K562 (cell line): ENCODE results near the gene IQCN. TPM values are rescaled to one million over a fixed set of nuclear protein-coding genes. Genes with fewer than 3 reads are reported as not detected.

Experiments used
- ADNP ChIP-seq: fragments of 200-800 bp; sonication (Bioruptor generic); IDR thresholded peaks from 2 replicates; pipeline ENCODE4 v1.6.1; 2016; ENCODE audit warnings: missing genetic modification characterization, missing compliant biosample characterization
- CAMTA2 ChIP-seq: fragments of 250-450 bp; sonication (Bioruptor Pico); conservative IDR thresholded peaks from 2 replicates; pipeline ENCODE4 v1.5.1; 2022
- E2F4 ChIP-seq: sonication (generic); formaldehyde crosslinking; IDR thresholded peaks from 2 replicates; pipeline ENCODE4 v1.8.0; 2022; ENCODE audit warnings: mild to moderate bottlenecking, low read depth, missing genetic modification reagents
- ESRRA ChIP-seq: fragments of 450-650 bp; IDR thresholded peaks from 2 replicates; pipeline ENCODE4 v1.6.1; 2014; ENCODE audit warnings: low read depth, mild to moderate bottlenecking, moderate library complexity, borderline replicate concordance
- FOXK1 ChIP-seq: sonication (generic); formaldehyde crosslinking; IDR thresholded peaks from 2 replicates; pipeline ENCODE4 v1.8.0; 2022; ENCODE audit warnings: missing genetic modification reagents, mild to moderate bottlenecking, borderline replicate concordance
- HEY1 ChIP-seq: fragments of 250-450 bp; sonication (Bioruptor Pico); IDR thresholded peaks from 2 replicates; pipeline ENCODE4 v1.5.0; 2020; ENCODE audit warnings: mild to moderate bottlenecking, moderate library complexity, borderline replicate concordance
- HOXB6 ChIP-seq: fragments of 250-450 bp; sonication (Bioruptor Pico); IDR thresholded peaks from 2 replicates; pipeline ENCODE4 v1.5.1; 2022; ENCODE audit warnings: mild to moderate bottlenecking, borderline replicate concordance
- KLF1 ChIP-seq: fragments of 450-650 bp; IDR thresholded peaks from 2 replicates; pipeline ENCODE4 v1.6.1; 2016; ENCODE audit warnings: missing genetic modification characterization, missing compliant biosample characterization
- USF2 ChIP-seq: sonication (generic); formaldehyde crosslinking; IDR thresholded peaks from 2 replicates; pipeline ENCODE4 v1.5.0; 2020; ENCODE audit warnings: missing genetic modification reagents
- ZNF174 ChIP-seq: fragments of 250-450 bp; sonication (Bioruptor Pico); IDR thresholded peaks from 2 replicates; pipeline ENCODE4 v1.4.0; 2020; ENCODE audit warnings: mild to moderate bottlenecking
- ZNF217 ChIP-seq: sonication (generic); formaldehyde crosslinking; IDR thresholded peaks from 2 replicates; pipeline ENCODE4 v1.8.0; 2022; ENCODE audit warnings: mild to moderate bottlenecking, missing genetic modification reagents
- ZNF41 ChIP-seq: fragments of 250-450 bp; sonication (Bioruptor Pico); conservative IDR thresholded peaks from 2 replicates; pipeline ENCODE4 v1.4.0; 2020; ENCODE audit warnings: mild to moderate bottlenecking
- ZNF586 ChIP-seq: fragments of 450-650 bp; formaldehyde crosslinking; conservative IDR thresholded peaks from 2 replicates; pipeline ENCODE4 v1.4.0; 2020; ENCODE audit warnings: mild to moderate bottlenecking, moderate library complexity
- polyA plus RNA-seq, 8 experiments: library from polyadenylated mRNA; depleted of rRNA in 4 of 8; stranded (reverse) in 5 of 8; unstranded in 3 of 8; fragments of >200 nt; fragmentation: Nextera tagmentation in 2 of 8; fragmentation: Illumina TruSeq in 1 of 8; extraction: Ambion mirVana in 2 of 8; extraction: Trizol in 1 of 8; gene quantifications; 2 replicates each; pipeline versions ENCODE4 v1.2.1 to v1.2.3, GENCODE V29; 2011 to 2014; ENCODE audit warnings: inconsistent platforms in 1 of 8, missing spikeins in 1 of 8
- total RNA-seq, 7 experiments: library from RNA; depleted of rRNA in 6 of 7; stranded (reverse); fragments of >200 nt in 6 of 7; fragmentation: Illumina TruSeq in 2 of 7; extraction: Trizol in 2 of 7; gene quantifications; 2 replicates each; pipeline versions ENCODE4 v1.2.1 to v1.2.3, GENCODE V29; 2011 to 2021; ENCODE audit warnings: low replicate concordance in 1 of 7
- TF ChIP-seq, protein P1 (sequence below): fragments of 450-650 bp; formaldehyde crosslinking; IDR thresholded peaks from 2 replicates; pipeline ENCODE4 v1.4.0; 2022; ENCODE audit warnings: missing genetic modification characterization
- TF ChIP-seq, protein P2 (sequence below): fragments of 450-650 bp; formaldehyde crosslinking; conservative IDR thresholded peaks from 2 replicates; pipeline ENCODE4 v1.4.0; 2022; ENCODE audit warnings: mild to moderate bottlenecking, missing genetic modification characterization
- TF ChIP-seq, protein P3 (sequence below): sonication (generic); formaldehyde crosslinking; IDR thresholded peaks from 2 replicates; pipeline ENCODE4 v1.8.0; 2023; ENCODE audit warnings: mild to moderate bottlenecking, missing genetic modification reagents
- TF ChIP-seq, protein P4 (sequence below): fragments of 450-650 bp; formaldehyde crosslinking; IDR thresholded peaks from 2 replicates; pipeline ENCODE4 v1.4.0; 2020; ENCODE audit warnings: mild to moderate bottlenecking, moderate library complexity
- TF ChIP-seq, protein P5 (sequence below): fragments of 200-400 bp; formaldehyde crosslinking; IDR thresholded peaks from 2 replicates; pipeline ENCODE4 v1.6.1; 2017; ENCODE audit warnings: mild to moderate bottlenecking, low read depth, low read length, moderate library complexity

The IQCN gene
- total and polyA plus RNA-seq, 9 of the 15 experiments (the other 6 are each of a cell fraction or from before 2014, with no cell fraction given), result 0.01 to 0.07 (median 0.04) TPM; not detected in 3

GRCh38 chr19:18274781-18275356 is 617 bp upstream of the IQCN start (continued):
- TF ChIP-seq, protein P1, sequence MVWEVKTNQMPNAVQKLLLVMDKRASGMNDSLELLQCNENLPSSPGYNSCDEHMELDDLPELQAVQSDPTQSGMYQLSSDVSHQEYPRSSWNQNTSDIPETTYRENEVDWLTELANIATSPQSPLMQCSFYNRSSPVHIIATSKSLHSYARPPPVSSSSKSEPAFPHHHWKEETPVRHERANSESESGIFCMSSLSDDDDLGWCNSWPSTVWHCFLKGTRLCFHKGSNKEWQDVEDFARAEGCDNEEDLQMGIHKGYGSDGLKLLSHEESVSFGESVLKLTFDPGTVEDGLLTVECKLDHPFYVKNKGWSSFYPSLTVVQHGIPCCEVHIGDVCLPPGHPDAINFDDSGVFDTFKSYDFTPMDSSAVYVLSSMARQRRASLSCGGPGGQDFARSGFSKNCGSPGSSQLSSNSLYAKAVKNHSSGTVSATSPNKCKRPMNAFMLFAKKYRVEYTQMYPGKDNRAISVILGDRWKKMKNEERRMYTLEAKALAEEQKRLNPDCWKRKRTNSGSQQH (CRISPR knock-in tag), result no peak
- TF ChIP-seq KLF1, result no peak
- peak; percentile 57 for TF ChIP-seq ESRRA
- TF ChIP-seq ZNF174 (CRISPR knock-in tag), result no peak
- TF ChIP-seq HOXB6, result no peak
- no peak for TF ChIP-seq E2F4
- no peak for TF ChIP-seq ZNF217 (CRISPR knock-in tag)
- no peak for TF ChIP-seq ZNF41 (CRISPR knock-in tag)
- no peak for TF ChIP-seq CAMTA2 (CRISPR knock-in tag)
- no peak for TF ChIP-seq USF2
- no peak for TF ChIP-seq FOXK1 (CRISPR knock-in tag)
- TF ChIP-seq, protein P2, sequence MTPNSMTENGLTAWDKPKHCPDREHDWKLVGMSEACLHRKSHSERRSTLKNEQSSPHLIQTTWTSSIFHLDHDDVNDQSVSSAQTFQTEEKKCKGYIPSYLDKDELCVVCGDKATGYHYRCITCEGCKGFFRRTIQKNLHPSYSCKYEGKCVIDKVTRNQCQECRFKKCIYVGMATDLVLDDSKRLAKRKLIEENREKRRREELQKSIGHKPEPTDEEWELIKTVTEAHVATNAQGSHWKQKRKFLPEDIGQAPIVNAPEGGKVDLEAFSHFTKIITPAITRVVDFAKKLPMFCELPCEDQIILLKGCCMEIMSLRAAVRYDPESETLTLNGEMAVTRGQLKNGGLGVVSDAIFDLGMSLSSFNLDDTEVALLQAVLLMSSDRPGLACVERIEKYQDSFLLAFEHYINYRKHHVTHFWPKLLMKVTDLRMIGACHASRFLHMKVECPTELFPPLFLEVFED (CRISPR knock-in tag), result no peak
- no peak for TF ChIP-seq HEY1 (CRISPR knock-in tag)
- TF ChIP-seq, protein P3, sequence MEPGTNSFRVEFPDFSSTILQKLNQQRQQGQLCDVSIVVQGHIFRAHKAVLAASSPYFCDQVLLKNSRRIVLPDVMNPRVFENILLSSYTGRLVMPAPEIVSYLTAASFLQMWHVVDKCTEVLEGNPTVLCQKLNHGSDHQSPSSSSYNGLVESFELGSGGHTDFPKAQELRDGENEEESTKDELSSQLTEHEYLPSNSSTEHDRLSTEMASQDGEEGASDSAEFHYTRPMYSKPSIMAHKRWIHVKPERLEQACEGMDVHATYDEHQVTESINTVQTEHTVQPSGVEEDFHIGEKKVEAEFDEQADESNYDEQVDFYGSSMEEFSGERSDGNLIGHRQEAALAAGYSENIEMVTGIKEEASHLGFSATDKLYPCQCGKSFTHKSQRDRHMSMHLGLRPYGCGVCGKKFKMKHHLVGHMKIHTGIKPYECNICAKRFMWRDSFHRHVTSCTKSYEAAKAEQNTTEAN (CRISPR knock-in tag), result no peak
- no peak for TF ChIP-seq ADNP
- no peak for TF ChIP-seq ZNF586
- TF ChIP-seq, protein P4, sequence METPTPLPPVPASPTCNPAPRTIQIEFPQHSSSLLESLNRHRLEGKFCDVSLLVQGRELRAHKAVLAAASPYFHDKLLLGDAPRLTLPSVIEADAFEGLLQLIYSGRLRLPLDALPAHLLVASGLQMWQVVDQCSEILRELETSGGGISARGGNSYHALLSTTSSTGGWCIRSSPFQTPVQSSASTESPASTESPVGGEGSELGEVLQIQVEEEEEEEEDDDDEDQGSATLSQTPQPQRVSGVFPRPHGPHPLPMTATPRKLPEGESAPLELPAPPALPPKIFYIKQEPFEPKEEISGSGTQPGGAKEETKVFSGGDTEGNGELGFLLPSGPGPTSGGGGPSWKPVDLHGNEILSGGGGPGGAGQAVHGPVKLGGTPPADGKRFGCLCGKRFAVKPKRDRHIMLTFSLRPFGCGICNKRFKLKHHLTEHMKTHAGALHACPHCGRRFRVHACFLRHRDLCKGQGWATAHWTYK (CRISPR knock-in tag), result no peak
- TF ChIP-seq, protein P5, sequence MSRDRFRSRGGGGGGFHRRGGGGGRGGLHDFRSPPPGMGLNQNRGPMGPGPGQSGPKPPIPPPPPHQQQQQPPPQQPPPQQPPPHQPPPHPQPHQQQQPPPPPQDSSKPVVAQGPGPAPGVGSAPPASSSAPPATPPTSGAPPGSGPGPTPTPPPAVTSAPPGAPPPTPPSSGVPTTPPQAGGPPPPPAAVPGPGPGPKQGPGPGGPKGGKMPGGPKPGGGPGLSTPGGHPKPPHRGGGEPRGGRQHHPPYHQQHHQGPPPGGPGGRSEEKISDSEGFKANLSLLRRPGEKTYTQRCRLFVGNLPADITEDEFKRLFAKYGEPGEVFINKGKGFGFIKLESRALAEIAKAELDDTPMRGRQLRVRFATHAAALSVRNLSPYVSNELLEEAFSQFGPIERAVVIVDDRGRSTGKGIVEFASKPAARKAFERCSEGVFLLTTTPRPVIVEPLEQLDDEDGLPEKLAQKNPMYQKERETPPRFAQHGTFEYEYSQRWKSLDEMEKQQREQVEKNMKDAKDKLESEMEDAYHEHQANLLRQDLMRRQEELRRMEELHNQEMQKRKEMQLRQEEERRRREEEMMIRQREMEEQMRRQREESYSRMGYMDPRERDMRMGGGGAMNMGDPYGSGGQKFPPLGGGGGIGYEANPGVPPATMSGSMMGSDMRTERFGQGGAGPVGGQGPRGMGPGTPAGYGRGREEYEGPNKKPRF, result no peak
